GM21447 (cell line): ENCODE data around the gene ADAMTSL1.

Experiments
- ATAC-seq: cut with Tn5 transposase; IDR thresholded peaks from one replicate; pipeline ENCODE4 v1.9.1; 2021; ENCODE audit not compliant: unreplicated experiment

ADAMTSL1 gene

GRCh38 chr9:18466101-18466500 is 7.9 kb upstream of the ADAMTSL1 start:
- ATAC-seq, result no peak

- ATAC-seq, result no peak
These were observed 6.3 kb upstream of the ADAMTSL1 start for GRCh38 chr9:18467696-18468095.

- no peak for ATAC-seq
These were observed 1.5 kb upstream of the ADAMTSL1 start for GRCh38 chr9:18472435-18472834.

- no peak for ATAC-seq
These were observed 1.1 kb upstream of the ADAMTSL1 start for GRCh38 chr9:18472841-18473251.

- ATAC-seq, result no peak
These were observed 830 bp downstream of the ADAMTSL1 start for GRCh38 chr9:18474783-18475182.

GRCh38 chr9:18477121-18477660 is 3.2 kb downstream of the ADAMTSL1 start:
- no peak for ATAC-seq

GRCh38 chr9:18477719-18478118 is 3.8 kb downstream of the ADAMTSL1 start:
- ATAC-seq, result no peak

- ATAC-seq, result no peak
These were observed 4.8 kb downstream of the ADAMTSL1 start for GRCh38 chr9:18478501-18479361.

- no peak for ATAC-seq
These were observed 5.5 kb downstream of the ADAMTSL1 start for GRCh38 chr9:18479405-18479804.

- ATAC-seq, result no peak
These were observed 6.7 kb downstream of the ADAMTSL1 start for GRCh38 chr9:18480662-18481093.

GRCh38 chr9:18482371-18482770 is 8.4 kb downstream of the ADAMTSL1 start:
- ATAC-seq, result no peak

GRCh38 chr9:18485714-18486113 is 11.8 kb downstream of the ADAMTSL1 start:
- ATAC-seq, result no peak

GRCh38 chr9:18487611-18488010 is 13.7 kb downstream of the ADAMTSL1 start:
- ATAC-seq, result no peak

GRCh38 chr9:18488886-18489285 is 14.9 kb downstream of the ADAMTSL1 start:
- no peak for ATAC-seq

GRCh38 chr9:18489861-18490260 is 15.9 kb downstream of the ADAMTSL1 start:
- ATAC-seq, result no peak

GRCh38 chr9:18490641-18491370 is 16.9 kb downstream of the ADAMTSL1 start:
- ATAC-seq, result no peak

- no peak for ATAC-seq
These were observed 18.7 kb downstream of the ADAMTSL1 start for GRCh38 chr9:18492612-18493011.

- no peak for ATAC-seq
These were observed 19.6 kb downstream of the ADAMTSL1 start for GRCh38 chr9:18493451-18493993.

- ATAC-seq, result no peak
These were observed 21.1 kb downstream of the ADAMTSL1 start for GRCh38 chr9:18495065-18495464.

- ATAC-seq, result no peak
These were observed 22.5 kb downstream of the ADAMTSL1 start for GRCh38 chr9:18496256-18497000.

GRCh38 chr9:18499062-18499461 is 25.1 kb downstream of the ADAMTSL1 start:
- no peak for ATAC-seq
